Kidney epithelial cell (primary cell): ENCODE data around the gene PEX12. TPM values are rescaled to one million over a fixed set of nuclear protein-coding genes. Genes with fewer than 3 reads are reported as not detected.
"Not testable (repeated sequence)": the region's sequence is repeated elsewhere in the genome, so short reads cannot be mapped to it uniquely, and the experiment has no call there.

Experiments used
- DNase-seq: peaks from one replicate; pipeline ENCODE4 v3.0.0-alpha.2; 2010; ENCODE audit warnings: low read depth
- H3K27me3 ChIP-seq: 2 replicates; pipeline ENCODE4 v1.6.0; 2011; ENCODE audit warnings: low read length; ENCODE audit not compliant: control insufficient read depth, insufficient read depth
- H3K36me3 ChIP-seq: 2 replicates; pipeline ENCODE4 v1.5.1; 2011; ENCODE audit warnings: low read length; ENCODE audit not compliant: control insufficient read depth, insufficient read depth
- H3K4me3 ChIP-seq: 2 replicates; pipeline ENCODE4 v1.5.1; 2011; ENCODE audit warnings: low read depth, mild to moderate bottlenecking, control low read depth, low read length
- total RNA-seq: library from RNA; depleted of rRNA; stranded (reverse); fragments of >200 nt; gene quantifications from 2 replicates; pipeline ENCODE4 v1.2.3, GENCODE V29; 2015
- TF ChIP-seq, protein P1 (sequence below): IDR thresholded peaks from 2 replicates; pipeline ENCODE4 v1.5.1; 2011; ENCODE audit warnings: mild to moderate bottlenecking, moderate library complexity, low read length, control low read depth, inconsistent platforms; ENCODE audit not compliant: insufficient read depth, poor library complexity, severe bottlenecking

The PEX12 gene
- total RNA-seq, 1 donor from 2014 or later: 7.2 TPM

DNA sequence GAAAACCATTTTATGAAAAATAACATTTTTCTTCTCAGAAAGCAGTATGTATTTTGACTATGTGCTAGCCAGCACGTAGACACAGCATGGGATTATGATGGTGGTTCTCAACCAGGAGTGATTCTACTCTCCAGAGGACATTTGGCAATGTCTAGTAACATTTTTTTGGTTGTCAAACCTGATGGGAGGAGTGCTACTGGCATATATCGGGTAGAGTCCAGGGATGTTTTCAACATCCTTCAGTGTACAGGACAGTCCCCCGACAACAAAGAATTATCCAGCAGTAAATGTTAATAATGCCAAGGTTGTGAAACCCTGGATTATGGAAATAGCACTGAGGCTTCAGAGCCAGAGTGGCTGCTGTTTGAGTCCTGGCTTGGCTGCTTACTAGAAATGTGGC, 36.4 kb upstream of the PEX12 start:
- H3K4me3 ChIP-seq: no peak overlapping the region
- no peak for DNase-seq
- no peaks in the 10 kb centered on the region for H3K36me3 ChIP-seq
- no peaks in the 10 kb centered on the region for H3K27me3 ChIP-seq
- TF ChIP-seq, protein P1, sequence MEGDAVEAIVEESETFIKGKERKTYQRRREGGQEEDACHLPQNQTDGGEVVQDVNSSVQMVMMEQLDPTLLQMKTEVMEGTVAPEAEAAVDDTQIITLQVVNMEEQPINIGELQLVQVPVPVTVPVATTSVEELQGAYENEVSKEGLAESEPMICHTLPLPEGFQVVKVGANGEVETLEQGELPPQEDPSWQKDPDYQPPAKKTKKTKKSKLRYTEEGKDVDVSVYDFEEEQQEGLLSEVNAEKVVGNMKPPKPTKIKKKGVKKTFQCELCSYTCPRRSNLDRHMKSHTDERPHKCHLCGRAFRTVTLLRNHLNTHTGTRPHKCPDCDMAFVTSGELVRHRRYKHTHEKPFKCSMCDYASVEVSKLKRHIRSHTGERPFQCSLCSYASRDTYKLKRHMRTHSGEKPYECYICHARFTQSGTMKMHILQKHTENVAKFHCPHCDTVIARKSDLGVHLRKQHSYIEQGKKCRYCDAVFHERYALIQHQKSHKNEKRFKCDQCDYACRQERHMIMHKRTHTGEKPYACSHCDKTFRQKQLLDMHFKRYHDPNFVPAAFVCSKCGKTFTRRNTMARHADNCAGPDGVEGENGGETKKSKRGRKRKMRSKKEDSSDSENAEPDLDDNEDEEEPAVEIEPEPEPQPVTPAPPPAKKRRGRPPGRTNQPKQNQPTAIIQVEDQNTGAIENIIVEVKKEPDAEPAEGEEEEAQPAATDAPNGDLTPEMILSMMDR: no peak

DNA sequence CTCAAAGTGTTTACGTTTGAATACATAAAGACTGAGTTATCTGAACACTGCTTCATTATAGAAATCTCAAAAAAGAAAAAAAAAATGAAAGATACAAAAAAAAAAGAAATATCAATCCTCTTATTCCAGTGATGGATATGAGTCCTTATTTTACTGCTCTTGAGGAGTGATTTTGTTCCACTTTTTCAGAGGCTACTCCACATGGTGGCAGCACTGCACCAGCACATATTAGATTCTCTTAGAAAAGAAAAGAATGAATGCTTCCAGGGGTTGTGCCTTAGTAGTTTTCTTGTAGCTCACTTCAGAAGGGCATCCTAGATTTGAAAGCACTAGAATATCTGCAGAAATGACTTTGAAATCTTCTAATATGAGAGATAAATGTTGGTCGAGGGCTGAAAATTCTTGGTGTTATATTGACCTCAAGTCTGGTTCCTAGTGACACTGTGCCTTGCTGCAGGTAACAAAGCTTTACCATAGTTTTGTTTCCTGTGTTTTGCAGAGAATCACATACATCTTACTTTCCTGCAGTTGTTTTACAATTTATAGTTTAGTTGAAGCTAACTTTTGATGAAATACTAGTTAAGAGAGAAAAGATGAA, 34.7 kb upstream of the PEX12 start:
- no peak overlapping the region for H3K4me3 ChIP-seq
- TF ChIP-seq, protein P1: peak; percentile 69
- no peak for DNase-seq
- no peaks in the 10 kb centered on the region for H3K36me3 ChIP-seq
- H3K27me3 ChIP-seq: no peaks in the 10 kb centered on the region

DNA sequence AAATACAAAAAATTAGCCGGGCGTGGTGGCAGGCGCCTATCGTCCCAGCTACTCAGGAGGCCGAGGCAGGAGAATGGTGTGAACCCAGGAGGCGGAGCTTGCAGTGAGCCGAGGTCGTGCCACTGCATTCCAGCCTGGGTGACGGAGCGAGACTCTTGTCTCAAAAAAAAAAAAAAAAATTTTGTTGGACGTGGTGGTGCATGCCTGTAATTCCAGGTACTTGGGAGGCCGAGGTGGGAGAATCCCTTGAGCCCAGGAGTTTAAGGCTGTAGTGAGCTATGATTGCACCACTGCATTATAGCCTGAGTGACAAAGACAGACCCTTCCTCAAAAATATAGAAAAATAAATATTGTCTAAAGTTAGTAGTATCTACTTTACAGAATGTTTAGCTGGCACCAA, 32.4 kb upstream of the PEX12 start:
- not testable (repeated sequence) for H3K36me3 ChIP-seq, DNase-seq, H3K4me3 ChIP-seq, H3K27me3 ChIP-seq

GRCh38 chr17:35609831-35610230, 31.5 kb upstream of the PEX12 start:
- TF ChIP-seq, protein P1: no peak
- no peaks in the 10 kb centered on the region for H3K27me3 ChIP-seq
- DNase-seq: no peak
- H3K36me3 ChIP-seq: no peaks in the 10 kb centered on the region
- H3K4me3 ChIP-seq: no peak overlapping the region

- TF ChIP-seq, protein P1: no peak
- Histone ChIP-seq H3K36me3 (no peaks in the 10 kb centered on the region), H3K4me3 (no peak overlapping the region), H3K27me3 (no peaks in the 10 kb centered on the region)
- DNase-seq: no peak
Measured at GRCh38 chr17:35607239-35607847, 29.0 kb upstream of the PEX12 start.

DNA sequence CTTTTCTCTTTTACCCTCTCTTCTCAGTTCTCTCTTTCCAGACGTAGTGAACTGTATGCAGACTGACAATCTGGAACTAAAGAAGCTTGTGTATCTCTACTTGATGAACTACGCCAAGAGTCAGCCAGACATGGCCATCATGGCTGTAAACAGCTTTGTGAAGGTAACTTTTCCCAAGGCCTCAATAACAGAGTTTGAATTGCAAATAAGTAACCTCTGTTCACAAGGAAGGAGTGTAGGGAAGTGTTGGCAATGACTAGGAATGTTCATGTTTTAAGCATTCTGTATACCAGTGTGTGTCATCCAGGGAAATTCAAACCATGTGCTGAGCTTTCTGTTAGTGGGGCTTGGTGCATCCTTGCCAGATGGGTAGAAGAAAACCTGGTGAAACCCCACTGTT, 27.3 kb upstream of the PEX12 start:
- H3K36me3 ChIP-seq: no peaks in the 10 kb centered on the region

More for the DNA sequence above, 27.3 kb upstream of the PEX12 start:
- no peaks in the 10 kb centered on the region for H3K27me3 ChIP-seq
- no peak for DNase-seq
- no peak overlapping the region for H3K4me3 ChIP-seq
- TF ChIP-seq, protein P1: no peak
